Activated CD4-positive, alpha-beta T cell treated with anti-CD3 and anti-CD28 coated beads for 36 hours (primary cell): ENCODE results near the gene SUSD2. TPM values are rescaled to one million over a fixed set of nuclear protein-coding genes. Genes with fewer than 3 reads are reported as not detected.
A peak's percentile ranks its signal among the peaks of the same experiment; 100 is the strongest.
"Not testable (repeated sequence)": the region's sequence is repeated elsewhere in the genome, so short reads cannot be mapped to it uniquely, and the experiment has no call there.

Experiments
- ATAC-seq: fragments of 200-7000 bp; cut with Tn5 transposase; one replicate; pipeline ENCODE4 v1.10.0; 2021; ENCODE audit warnings: mild to moderate bottlenecking, moderate library complexity
- CTCF ChIA-PET: fragments of 350-600 bp; sonication (Branson Sonifier 250); formaldehyde crosslinking; loops from one replicate; lab custom pipeline; 2021; ENCODE audit warnings: antibody characterized with exemption; lab: Charles Lee
- POLR2A ChIA-PET: fragments of 350-600 bp; sonication (Branson Sonifier 250); formaldehyde crosslinking; loops from one replicate; lab custom pipeline; 2021; ENCODE audit warnings: antibody characterized with exemption, inconsistent platforms; lab: Charles Lee
- DNase-seq: peaks from one replicate; pipeline ENCODE4 v3.0.0-alpha.2; 2020
- H3K27ac Mint-ChIP-seq: one replicate; pipeline ENCODE4 v1.8.0; 2021; ENCODE audit warnings: mixed read lengths
- H3K27me3 Mint-ChIP-seq: one replicate; pipeline ENCODE4 v1.8.0; 2021; ENCODE audit warnings: mixed read lengths
- H3K36me3 Mint-ChIP-seq: one replicate; pipeline ENCODE4 v1.8.0; 2021; ENCODE audit warnings: low read depth, mixed read lengths
- H3K4me1 Mint-ChIP-seq: one replicate; pipeline ENCODE4 v1.8.0; 2021; ENCODE audit warnings: mixed read lengths
- H3K4me3 Mint-ChIP-seq: one replicate; pipeline ENCODE4 v1.8.0; 2021; ENCODE audit warnings: mild to moderate bottlenecking, moderate library complexity, mixed read lengths
- H3K9me3 Mint-ChIP-seq: one replicate; pipeline ENCODE4 v1.8.0; 2021; ENCODE audit warnings: low read depth, mixed read lengths
- intact Hi-C, 2 experiments: fragments of 100-400 bp; cut with DNase I in 1 of 2; cut with micrococcal nuclease in 1 of 2; formaldehyde crosslinking; loops; one replicate each; pipeline versions ENCODE4 v1.14.2 to v1.15.1; 2022 to 2024; cut with DNase I, micrococcal nuclease
- total RNA-seq, 2 experiments: library from RNA; stranded (reverse); gene quantifications; one replicate each; pipeline ENCODE4 v1.2.3, GENCODE V29; 2021

Gene SUSD2
- total RNA-seq, 2 experiments from 2014 or later: 0.65 to 0.80 TPM

DNA sequence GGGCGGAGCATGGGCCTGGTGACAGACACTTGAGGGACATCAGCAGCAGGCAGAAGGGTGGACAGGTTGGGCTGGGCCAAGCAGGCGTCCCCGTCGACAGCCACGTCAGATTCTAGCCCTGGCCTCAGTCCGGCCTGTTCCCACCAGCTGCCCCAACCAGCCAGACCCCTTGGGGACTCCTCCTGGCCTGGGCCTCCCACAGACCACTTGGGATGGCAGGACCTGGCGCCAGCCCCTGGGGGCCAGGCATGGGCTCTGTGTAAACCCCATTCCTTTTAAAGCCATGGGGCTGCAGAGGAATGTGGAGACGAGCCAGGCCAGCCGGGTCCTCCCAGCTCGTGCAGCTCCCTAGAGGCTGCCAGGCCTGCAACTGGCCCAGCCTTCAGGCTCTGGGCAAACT is 4.7 kb upstream of the SUSD2 start:
- H3K9me3 Mint-ChIP-seq: no peaks in the 10 kb centered on the region
- no peak overlapping the region for H3K27ac Mint-ChIP-seq
- no peak for DNase-seq
- CTCF ChIA-PET: interaction anchor here (0.7 to 1.7 kb wide), 2 partner anchors 20 to 55 kb away, joined by 3 to 5 read pairs; no protein-coding TSS in a partner anchor
- intact Hi-C loops: loop anchor here in 1 of 2 experiments (10.0 kb wide), 1 partner anchor 222 kb away; no protein-coding TSS in a partner anchor
- POLR2A ChIA-PET: no interaction called here
- H3K4me3 Mint-ChIP-seq: no peak overlapping the region
- H3K36me3 Mint-ChIP-seq: peaks cover 12% of the 10 kb centered on the region
- H3K27me3 Mint-ChIP-seq: no peaks in the 10 kb centered on the region
- no peaks in the 10 kb centered on the region for H3K4me1 Mint-ChIP-seq
- ATAC-seq: no peak

DNA sequence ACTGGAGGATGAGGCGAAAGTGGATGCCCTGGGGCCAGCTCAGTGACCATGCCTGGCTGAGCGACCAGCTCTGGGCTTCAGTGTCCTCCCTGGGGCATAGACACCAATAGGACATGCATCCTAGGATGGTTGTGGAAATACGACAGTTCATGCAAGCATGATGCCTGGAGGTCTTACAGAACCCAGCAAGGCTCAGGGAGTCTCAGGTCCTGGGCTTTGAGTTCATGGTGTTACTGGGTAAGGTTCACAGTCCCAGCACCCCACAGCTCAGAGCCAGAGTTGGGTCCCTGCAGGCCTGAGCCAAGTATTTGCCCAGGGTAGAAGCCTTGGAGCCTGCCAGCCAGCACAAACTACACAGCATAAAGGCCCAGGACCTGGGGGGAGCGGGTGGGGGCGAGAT is 4.2 kb upstream of the SUSD2 start:
- intact Hi-C loops: loop anchor here in 1 of 2 experiments (10.0 kb wide), 1 partner anchor 222 kb away; no protein-coding TSS in a partner anchor
- H3K36me3 Mint-ChIP-seq: peaks cover 8% of the 10 kb centered on the region
- H3K4me1 Mint-ChIP-seq: no peaks in the 10 kb centered on the region
- H3K27ac Mint-ChIP-seq: no peak overlapping the region
- H3K9me3 Mint-ChIP-seq: no peaks in the 10 kb centered on the region
- POLR2A ChIA-PET: no interaction called here
- CTCF ChIA-PET: interaction anchor here (0.7 to 1.7 kb wide), 2 partner anchors 20 to 55 kb away, joined by 3 to 5 read pairs; no protein-coding TSS in a partner anchor
- DNase-seq (no peak), ATAC-seq (no peak)
- no peaks in the 10 kb centered on the region for H3K27me3 Mint-ChIP-seq
- H3K4me3 Mint-ChIP-seq: no peak overlapping the region

DNA sequence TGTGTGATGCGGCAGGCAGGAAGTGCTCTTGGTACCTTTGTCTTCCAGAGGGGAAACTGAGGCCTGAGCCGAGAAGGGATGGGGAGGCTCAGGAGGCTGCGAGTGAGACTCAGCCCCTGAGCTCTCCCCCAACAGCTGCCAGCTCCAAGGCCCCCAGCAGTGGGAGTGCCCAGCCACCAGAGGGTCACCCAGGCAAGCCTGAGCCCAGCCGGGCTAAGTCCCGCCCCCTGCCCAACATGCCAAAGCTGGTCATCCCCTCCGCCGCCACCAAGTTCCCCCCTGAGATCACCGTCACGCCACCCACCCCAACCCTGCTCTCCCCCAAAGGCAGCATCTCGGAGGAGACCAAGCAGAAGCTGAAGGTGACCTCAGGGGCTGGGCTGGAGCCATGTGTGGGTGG is 3.8 kb upstream of the SUSD2 start:
- ATAC-seq: no peak
- Mint-ChIP-seq H3K4me1 (no peaks in the 10 kb centered on the region), H3K9me3 (no peaks in the 10 kb centered on the region), H3K27ac (no peak overlapping the region), H3K27me3 (no peaks in the 10 kb centered on the region), H3K36me3 (peaks cover 5% of the 10 kb centered on the region), H3K4me3 (no peak overlapping the region)
- DNase-seq: no peak
- CTCF ChIA-PET: interaction anchor here (1.7 kb wide), 1 partner anchor 20 kb away, joined by 5 read pairs; no protein-coding TSS in a partner anchor
- intact Hi-C loops: loop anchor here in 1 of 2 experiments (10.0 kb wide), 1 partner anchor 223 kb away; no protein-coding TSS in a partner anchor
- POLR2A ChIA-PET: no interaction called here

DNA sequence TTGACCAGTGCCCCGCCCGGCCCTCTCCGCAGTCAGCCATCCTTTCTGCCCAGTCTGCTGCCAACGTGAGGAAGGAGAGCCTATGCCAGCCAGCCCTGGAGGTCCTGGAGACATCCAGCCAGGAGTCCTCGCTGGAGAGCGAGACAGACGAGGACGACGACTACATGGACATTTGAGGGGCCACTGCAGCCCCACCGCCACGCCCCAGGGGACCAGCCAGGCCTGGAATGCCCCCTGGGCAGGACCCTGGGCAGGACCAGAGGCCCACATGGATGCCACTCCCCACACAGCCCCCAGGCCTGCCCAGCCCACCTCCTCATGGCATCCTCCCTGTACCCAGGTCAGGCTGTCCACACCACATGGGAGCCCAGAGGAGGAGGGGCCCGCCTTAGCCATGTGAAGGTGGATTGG is 3.3 kb upstream of the SUSD2 start:
- CTCF ChIA-PET: interaction anchor here (0.6 to 1.7 kb wide), 3 partner anchors 21 to 38 kb away, joined by 3 to 5 read pairs (median 3); no protein-coding TSS in a partner anchor
- ATAC-seq: no peak
- H3K9me3 Mint-ChIP-seq: no peaks in the 10 kb centered on the region
- H3K4me1 Mint-ChIP-seq: no peaks in the 10 kb centered on the region
- H3K4me3 Mint-ChIP-seq: no peak overlapping the region
- peaks cover 5% of the 10 kb centered on the region for H3K36me3 Mint-ChIP-seq
- intact Hi-C loops: loop anchor here in 1 of 2 experiments (10.0 kb wide), 1 partner anchor 223 kb away; no protein-coding TSS in a partner anchor
- H3K27ac Mint-ChIP-seq: no peak overlapping the region
- no peak for DNase-seq
- POLR2A ChIA-PET: no interaction called here
- H3K27me3 Mint-ChIP-seq: no peaks in the 10 kb centered on the region

DNA sequence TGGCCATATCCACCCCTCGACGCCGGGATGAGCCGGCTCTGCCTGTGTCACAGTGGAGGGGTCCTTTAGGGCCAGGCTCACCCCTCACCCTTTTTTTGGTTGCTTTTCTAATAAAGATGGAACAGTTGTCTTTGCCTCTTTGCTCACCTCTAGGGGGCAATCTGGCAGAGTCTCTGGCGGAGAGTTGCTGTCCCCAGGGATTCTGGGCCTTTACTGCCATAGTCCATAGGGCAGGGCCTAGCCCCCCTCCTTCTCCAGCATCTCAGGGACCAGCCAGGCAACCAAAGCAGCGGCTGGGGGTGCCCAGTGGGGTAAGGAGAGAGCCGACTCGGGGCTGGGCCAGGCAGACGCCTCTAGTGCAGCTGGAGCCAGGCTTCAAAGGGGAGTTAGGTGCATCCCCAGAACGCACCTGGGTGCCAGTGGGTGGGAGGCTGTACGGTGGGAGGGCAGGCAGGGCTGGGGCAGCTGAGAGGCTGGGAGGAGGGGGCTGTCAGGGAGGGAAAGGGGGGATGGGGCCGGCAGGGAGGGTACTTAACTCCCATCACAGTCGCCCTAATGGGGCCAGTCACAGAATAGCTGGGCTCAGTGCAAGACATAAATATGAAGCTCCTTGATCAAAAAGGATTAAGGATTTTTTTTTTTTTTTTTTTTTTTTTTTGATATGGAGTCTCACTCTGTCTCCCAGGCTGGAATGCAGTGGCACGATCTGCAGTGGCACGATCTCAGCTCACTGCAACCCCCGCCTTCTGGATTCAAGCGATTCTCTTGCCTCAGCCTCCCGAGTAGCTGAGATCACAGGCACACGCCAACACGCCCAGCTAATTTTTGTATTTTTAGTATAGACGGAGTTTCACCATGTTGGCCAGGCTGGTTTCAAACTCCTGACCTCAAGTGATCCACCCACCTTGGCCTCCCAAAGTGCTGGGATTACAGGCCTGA is 2.5 kb upstream of the SUSD2 start:
- H3K27ac Mint-ChIP-seq: no peak overlapping the region
- ChIA-PET CTCF (interaction anchor here (0.6 to 1.1 kb wide), 5 partner anchors 8 to 38 kb away, joined by 3 read pairs; no protein-coding TSS in a partner anchor), POLR2A (interaction anchor here (0.6 kb wide), 1 partner anchor 408 kb away, joined by 4 read pairs; no protein-coding TSS in a partner anchor)

DNA sequence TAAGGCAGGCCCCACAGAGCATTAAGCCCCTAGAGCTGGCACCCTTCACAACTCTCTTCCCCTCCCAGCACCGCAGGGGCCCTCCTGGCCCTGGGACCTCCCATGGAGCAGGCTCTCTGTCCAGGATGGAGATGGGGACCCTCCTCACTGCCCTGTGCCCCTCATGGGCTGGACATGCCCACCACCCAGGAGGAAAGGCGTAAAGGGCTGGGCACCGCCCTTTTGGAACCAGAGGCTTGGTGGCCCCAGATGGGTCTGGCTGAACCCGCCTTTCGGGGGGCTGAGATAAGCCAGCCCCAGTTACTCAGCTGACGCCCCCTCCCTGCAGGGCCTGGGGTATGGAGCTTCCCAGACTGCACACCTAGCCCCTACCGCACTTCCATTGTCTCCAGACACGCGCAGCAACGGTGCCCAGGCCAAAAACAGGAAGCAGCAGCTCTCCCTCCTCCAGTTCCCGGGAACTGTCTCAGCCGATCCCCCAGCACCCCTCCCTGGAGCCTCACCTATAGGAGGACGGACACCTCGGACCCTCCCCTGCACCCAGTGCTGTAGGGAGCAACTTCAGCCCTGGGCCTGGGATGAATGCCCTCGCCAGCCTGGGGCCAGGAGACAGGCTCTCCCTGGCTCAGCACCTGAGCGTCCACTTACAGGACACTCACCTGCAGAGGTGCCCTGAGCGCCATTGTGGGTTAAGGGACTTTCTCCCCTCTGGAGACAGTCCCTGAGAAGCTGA is 1.6 kb upstream of the SUSD2 start:
- no peak overlapping the region for H3K4me3 Mint-ChIP-seq
- CTCF ChIA-PET: interaction anchor here (0.6 to 1.0 kb wide), 3 partner anchors 9 to 117 kb away, joined by 3 read pairs; no protein-coding TSS in a partner anchor
- H3K27me3 Mint-ChIP-seq: no peaks in the 10 kb centered on the region
- H3K36me3 Mint-ChIP-seq: no peaks in the 10 kb centered on the region
- H3K27ac Mint-ChIP-seq: no peak overlapping the region
- ATAC-seq (no peak), DNase-seq (no peak)
- H3K9me3 Mint-ChIP-seq: no peaks in the 10 kb centered on the region
- POLR2A ChIA-PET: no interaction called here
- intact Hi-C loops: loop anchor here (10.0 kb wide), 3 partner anchors 225 to 345 kb away; partner anchors contain the start of gene ADORA2A (in 1 of the 2)
- H3K4me1 Mint-ChIP-seq: no peaks in the 10 kb centered on the region

More for the DNA sequence above, 2.5 kb upstream of the SUSD2 start:
- no peaks in the 10 kb centered on the region for H3K9me3 Mint-ChIP-seq
- intact Hi-C loops: loop anchor here in 1 of 2 experiments (10.0 kb wide), 1 partner anchor 224 kb away; no protein-coding TSS in a partner anchor
- H3K36me3 Mint-ChIP-seq: peaks cover 2% of the 10 kb centered on the region
- no peak overlapping the region for H3K4me3 Mint-ChIP-seq
- H3K4me1 Mint-ChIP-seq: no peaks in the 10 kb centered on the region
- ATAC-seq (no peak), DNase-seq (no peak)
- no peaks in the 10 kb centered on the region for H3K27me3 Mint-ChIP-seq

DNA sequence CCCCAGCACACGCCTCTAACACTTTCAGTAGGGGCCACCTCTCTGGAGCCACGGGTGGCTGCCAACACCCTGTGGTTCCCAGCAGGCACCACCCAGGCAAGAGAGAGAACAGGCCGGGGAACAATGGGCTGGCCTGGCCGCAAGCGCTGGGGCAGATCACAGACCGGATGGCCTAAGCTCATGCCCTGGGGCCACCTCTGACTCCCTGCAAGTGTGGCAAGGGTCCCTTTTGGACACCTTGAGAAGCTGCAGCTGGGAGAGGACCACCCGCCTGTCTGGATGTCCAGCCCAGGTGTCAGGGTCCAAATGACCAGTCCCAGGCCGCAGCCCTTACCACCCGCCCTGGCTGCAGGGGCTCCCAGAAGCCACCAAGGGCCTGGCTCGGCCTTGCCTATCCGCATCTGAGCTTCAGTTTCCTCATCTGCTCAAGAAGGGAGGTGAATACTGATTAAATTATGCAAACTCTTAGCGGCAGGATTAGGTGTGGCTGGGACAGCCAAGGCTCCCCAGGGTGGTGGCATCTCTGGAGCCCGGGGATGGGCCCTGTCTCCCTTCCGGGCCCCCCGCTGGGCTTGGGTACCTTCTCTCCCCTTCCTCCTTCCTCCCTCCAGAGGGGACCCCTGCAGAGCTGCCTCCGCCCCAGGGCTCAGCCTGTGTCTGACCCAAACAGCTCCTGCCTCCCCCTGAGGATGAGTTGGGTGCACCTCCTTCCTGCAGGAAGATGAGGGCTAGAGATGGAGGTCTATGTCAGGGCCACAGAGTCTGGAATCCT is 785 bp upstream of the SUSD2 start:
- H3K27me3 Mint-ChIP-seq: no peaks in the 10 kb centered on the region
- ChIA-PET CTCF (interaction anchor here (0.7 to 1.0 kb wide), 2 partner anchors 11 to 117 kb away, joined by 3 read pairs; no protein-coding TSS in a partner anchor), POLR2A (no interaction called here)
- intact Hi-C loops: loop anchor here in 1 of 2 experiments (10.0 kb wide), 2 partner anchors 244 to 344 kb away; partner anchors contain the start of gene ADORA2A
- no peaks in the 10 kb centered on the region for H3K36me3 Mint-ChIP-seq
- H3K9me3 Mint-ChIP-seq: no peaks in the 10 kb centered on the region
- H3K4me3 Mint-ChIP-seq: no peak overlapping the region
- no peaks in the 10 kb centered on the region for H3K4me1 Mint-ChIP-seq
- ATAC-seq: no peak
- H3K27ac Mint-ChIP-seq: no peak overlapping the region
- DNase-seq: no peak

DNA sequence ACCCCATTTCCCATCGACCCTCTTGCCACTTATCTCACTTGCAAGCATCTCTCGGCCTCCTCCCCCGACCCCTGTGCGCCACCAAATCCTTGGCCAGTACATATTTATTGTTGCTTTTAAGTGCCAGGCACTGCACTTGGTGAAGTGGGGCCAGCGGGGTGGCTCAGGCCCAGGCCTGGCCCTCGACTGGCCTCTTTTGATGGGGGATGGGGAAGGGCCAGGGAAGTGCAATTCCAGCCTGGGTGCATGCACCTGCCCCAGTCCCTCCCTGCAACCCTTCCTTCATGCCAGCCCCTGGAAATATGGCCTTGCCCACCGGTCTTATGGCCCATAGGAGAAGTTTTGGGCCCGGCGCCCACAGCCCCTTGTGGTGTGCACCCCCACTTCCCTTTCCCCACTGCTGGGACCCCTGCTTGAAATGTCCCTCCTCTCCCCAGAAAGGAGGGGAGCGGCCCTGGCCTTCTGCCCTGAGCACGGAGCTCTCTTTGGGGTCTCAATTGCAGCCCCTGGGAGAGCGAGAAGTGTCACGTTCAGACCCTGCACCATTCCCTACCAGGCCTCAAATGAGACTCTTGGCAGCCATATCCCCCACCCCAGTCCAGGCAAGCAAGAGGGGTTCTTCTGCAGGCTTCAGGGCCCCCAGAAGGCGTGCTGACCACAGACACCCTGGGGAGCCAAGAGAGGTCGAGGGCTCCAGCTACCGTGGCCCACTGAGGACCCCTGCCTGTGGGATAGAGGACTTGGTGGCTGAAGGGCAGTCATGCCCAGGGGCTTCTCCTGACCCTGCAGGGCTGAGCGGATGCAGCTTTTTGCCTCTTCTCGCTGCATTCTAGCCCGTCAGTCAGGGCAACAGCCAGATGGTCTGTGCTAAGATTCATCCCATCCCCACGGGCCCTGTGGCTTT is 961 bp downstream of the SUSD2 start:
- ATAC-seq (no peak), DNase-seq (peak; percentile 29)
- POLR2A ChIA-PET: no interaction called here
- Mint-ChIP-seq H3K9me3 (no peaks in the 10 kb centered on the region), H3K4me3 (no peak overlapping the region), H3K27ac (no peak overlapping the region), H3K36me3 (no peaks in the 10 kb centered on the region), H3K27me3 (no peaks in the 10 kb centered on the region), H3K4me1 (no peaks in the 10 kb centered on the region)
- CTCF ChIA-PET: interaction anchor here (0.7 kb wide), 1 partner anchor 90 kb away, joined by 3 read pairs; no protein-coding TSS in a partner anchor
- intact Hi-C loops: loop anchor here in 1 of 2 experiments (10.0 kb wide), 2 partner anchors 243 to 343 kb away; partner anchors contain the start of gene ADORA2A

DNA sequence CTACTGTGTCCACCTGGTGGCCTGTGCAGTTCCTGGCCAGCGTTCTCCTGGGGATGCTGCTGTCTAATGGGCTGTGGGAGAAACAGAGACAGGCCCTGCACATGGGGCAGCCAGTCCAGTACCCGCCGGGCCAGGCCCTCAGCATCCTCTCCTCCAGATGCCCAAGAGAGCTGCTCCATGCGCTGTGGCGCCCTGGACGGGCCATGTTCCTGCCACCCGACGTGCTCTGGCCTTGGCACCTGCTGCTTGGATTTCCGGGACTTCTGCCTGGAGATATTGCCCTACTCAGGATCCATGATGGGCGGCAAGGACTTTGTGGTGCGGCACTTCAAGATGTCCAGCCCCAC is 1.6 kb downstream of the SUSD2 start:
- POLR2A ChIA-PET: not testable (repeated sequence)

More for the DNA sequence above, 1.6 kb downstream of the SUSD2 start:
- CTCF ChIA-PET: interaction anchor here (0.7 kb wide), 1 partner anchor 89 kb away, joined by 3 read pairs; no protein-coding TSS in a partner anchor
- not testable (repeated sequence) for DNase-seq, H3K27me3 Mint-ChIP-seq, H3K4me1 Mint-ChIP-seq, ATAC-seq, H3K36me3 Mint-ChIP-seq, H3K9me3 Mint-ChIP-seq, H3K27ac Mint-ChIP-seq, H3K4me3 Mint-ChIP-seq
- intact Hi-C loops: loop anchor here in 1 of 2 experiments (10.0 kb wide), 2 partner anchors 242 to 342 kb away; partner anchors contain the start of gene ADORA2A
